HG03060 (cell line): Measurements from ENCODE around the gene IKZF2.

ENCODE experiments used
- ATAC-seq: cut with Tn5 transposase; IDR thresholded peaks from one replicate; pipeline ENCODE4 v1.9.1; 2021; ENCODE audit warnings: low read depth, moderate number of reproducible peaks; ENCODE audit not compliant: unreplicated experiment

IKZF2 gene

DNA sequence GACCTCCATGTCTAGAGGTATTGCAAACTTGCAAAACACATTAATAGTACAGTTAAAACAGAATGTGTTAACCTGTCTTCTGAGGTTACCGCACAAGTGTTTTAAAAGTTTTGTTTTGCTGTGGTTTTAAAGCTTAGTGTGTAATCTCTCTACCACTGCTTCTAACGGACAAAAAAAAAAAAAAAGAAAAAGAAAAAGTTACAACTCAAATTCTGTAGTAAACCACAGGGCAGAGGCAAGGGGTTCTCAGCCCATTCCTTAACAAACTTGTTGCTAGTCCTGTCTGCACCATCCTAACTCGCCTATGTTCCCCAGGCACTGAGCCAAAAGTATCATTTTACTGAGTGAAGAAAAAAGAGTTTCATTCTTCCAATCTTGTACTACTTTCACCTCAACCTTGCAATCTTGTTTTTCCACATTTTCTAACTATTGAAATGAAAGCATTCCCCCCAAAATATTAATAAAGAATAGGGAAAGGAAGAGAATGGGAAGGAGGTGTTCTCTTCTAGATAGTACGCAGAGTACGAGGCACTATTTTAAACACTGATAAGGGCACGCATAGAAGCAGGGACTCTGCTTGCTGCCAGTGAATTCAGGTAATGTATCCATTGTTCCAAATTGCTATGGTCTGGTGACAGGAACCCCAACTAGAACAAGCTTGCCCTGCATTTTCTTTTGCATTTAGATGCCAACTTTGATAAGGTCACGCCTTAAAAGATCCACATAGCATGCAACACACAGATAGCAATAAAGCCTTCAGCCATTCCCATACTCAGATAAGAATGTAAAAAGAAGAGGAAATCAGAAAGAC lies 47.1 kb downstream of the IKZF2 start:
- no peak for ATAC-seq

DNA sequence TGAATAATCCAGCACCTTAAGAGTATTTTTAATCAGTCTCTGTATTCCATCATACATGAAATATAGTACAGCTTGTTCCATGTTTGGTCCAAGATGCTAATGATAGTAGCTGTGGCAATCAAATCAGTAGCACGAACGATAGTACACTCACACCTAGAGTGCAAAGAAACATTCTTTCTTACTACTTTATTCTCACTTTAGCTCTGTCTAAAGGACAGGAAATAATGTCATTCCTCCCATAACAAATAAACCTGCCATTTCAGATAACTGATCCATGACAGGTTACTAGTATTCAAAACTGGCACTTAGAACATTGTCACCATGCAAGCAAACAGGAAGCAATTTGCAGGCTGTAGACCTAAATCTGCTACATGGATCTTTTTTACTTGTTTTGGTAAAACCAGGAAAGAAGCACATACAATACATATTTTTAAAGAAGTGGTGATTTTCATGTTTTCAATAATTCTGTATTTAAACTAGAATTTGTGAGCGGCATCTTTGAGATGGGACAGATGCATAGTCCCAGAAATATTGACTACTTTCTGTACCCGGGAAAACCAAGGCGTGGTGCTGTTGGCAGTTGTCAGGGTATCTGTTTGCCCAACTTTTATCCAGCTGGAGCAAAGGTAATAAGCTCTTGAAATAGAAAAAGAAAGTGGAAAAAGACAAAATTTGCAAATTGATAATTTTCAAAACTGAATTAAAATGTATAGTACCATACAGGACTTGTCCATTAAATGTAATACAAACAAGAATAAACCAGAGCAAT lies 49.5 kb downstream of the IKZF2 start:
- no peak for ATAC-seq

DNA sequence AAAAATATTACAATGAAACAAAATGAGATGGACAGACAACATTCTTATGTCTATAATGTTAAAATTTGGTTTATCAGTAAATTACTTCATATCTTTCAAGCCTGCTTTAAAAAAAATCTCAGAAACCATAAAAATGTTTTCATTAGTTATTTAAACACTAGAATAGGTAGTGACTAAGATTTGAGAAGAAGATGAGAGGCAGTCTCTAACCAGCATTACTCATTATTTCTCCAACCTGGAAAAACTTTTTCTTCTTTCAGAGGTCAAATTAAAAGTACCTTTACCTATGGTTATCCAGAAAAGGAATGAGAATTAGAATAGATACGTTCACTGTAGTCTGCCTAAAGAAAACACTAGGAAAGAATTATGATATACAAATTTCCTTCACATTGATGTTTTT lies 50.3 kb downstream of the IKZF2 start:
- no peak for ATAC-seq

DNA sequence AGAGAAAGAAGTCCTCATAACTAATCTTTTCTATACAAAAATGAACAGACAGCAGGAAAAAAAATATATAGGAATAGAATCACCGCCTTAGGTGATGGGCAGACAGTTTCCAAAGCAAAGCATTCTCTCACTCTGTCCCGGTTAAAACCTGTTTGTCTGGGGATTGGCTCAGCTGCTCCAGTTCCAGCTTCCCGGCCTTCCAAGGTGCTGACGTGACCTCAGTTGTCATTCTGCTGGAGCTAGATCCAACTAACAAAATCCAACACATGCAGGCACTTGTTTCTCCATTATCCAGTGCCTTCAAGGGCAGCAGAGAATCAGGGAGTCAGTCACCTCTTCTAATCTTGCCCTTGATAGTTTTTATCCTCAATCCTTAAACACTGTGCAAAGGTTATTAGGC lies 52.8 kb downstream of the IKZF2 start:
- ATAC-seq: no peak

DNA sequence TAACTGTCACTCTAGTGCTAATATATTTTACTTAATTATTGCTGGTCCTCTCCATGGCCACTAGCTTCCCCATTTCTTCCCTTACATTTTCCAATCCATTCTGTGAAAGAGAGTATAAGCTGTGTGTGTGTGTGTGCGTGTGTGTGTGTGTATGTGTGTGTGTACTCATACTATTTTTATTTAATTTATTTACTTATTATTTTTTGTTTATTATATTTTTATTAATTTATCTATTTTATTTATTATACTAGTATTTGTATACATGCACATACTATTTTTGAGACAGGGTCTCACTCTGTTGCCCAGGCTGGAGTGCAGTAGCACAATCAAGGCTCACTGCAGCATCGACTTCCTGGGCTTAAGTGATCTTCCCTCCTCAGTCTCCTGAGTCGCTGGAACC lies 59.6 kb downstream of the IKZF2 start:
- no peak for ATAC-seq

DNA sequence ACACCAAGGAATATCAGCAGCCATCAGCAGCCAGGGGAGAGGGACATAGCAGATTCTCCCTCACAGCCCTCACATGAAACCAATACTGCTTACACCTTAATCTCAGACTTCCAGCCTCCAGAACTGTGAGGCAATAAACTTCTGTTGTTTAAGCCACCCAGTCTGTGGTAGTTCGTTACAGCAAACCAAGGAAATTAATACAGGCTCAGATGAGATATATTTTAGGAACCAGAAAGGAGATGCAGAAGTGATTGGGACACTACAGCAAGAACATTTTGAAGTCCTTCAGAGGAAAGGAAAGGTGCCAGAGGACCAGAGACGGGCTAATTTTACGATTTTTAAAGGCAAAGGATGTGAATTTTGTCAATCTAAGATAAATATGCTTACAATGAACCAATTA lies 60.6 kb downstream of the IKZF2 start:
- no peak for ATAC-seq

DNA sequence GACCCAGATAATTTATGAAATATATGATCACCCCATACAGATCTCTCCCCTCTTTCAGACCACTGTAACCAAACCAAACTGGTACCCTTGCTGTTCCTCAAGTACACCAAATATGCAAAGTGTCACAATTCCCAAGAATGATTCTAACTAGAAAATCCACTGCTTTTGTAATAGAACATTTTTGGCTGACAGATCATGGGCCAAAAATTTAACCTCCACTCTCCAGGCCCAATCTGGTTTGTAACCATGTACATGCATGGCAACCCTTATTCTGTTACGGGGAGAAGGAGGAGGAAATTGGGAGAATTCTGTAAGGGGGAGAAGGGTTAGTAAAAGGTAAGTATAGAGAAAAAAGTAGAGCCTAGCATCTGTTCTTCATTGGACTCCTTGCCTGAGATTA lies 62.0 kb downstream of the IKZF2 start:
- no peak for ATAC-seq

DNA sequence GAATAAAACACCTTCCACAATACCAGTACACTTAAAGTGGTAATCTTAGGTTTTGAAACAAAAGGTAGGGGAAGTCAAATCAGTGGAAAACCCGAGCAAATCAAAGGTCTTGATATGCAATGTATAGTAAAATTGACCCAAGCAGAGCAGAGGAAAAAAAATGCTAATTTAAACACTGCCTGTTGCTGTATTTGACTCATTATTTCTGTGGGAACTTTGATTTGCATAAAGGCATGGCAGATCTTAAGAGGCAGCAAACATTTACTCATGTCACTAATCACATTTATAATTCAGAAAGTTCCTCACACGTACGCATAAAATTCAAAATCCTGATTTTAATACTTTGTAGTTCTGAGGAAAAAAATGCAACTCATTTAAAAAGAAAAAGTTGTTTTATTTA lies 64.4 kb downstream of the IKZF2 start:
- ATAC-seq: no peak

DNA sequence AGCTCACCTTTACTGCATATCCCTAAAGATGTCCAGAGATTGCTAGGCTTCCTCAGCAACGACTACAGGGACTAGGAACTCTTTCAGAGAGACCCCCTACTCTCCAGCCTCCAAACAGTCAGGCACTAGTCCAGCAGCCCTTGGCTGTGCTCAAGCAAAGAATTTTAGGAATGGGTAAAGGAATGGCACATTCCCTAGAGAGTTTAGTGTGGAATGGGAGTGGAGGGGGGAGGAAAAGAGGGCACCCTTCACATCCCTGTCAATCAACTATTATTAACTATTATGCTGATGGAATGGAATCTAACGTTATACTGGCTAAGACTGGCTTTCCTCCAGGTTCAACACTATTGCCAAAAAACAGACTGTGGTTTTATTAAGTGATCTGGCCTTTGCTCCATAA lies 64.8 kb downstream of the IKZF2 start:
- ATAC-seq: no peak

DNA sequence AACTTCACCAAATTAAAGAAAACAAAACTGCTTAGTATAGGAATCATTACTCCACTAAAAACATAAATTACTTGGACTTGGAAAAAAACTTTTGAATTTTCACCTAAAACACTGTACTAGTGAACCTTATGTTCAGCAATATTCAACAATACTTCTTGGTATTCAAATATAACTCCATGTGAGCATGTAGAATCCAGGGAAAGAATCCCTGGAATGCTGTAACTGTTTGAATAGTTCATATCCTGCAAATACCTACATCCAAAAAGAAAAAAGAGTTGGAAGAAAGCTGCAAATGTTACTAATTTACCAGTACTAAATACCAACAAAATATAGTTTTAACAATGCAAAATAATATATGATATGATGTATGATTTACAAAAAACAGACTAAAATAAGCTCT lies 65.4 kb downstream of the IKZF2 start:
- ATAC-seq: no peak

DNA sequence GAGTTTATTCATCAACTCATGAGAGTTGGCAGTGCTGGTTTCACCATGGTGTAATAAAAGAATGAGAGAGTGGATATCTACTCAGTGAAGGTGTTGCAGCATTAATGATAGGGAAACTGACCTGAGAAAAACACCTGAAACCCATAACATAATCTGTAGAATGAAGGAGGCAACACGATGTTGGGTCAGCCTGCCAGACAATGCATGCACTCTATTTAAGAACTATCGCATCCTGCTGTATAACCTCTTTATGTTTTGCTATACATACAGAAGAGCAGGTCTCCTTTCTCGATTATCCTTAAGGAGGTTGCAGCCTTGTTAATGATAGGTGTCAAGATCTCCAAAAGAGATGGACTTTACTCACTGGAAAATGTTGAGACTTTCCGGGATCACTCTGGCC lies 65.9 kb downstream of the IKZF2 start:
- ATAC-seq: no peak

DNA sequence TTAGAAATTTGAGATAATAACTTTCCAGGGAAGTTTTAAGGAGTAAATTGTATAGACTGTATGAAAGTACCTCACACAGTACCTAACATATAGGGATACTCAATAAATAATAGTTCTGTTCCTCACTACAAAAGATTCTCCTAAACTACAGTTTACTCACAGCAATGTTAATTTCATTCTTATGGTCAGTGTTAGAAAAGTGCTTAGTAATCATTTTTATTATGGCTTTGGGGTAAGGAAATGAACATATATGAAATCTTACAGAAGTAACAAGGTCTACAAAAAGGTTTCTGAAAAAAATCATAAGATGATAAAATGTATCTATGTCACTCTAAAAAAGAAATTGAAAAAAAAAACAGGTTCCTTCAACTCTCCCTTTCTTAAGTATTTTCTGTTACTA lies 67.2 kb downstream of the IKZF2 start:
- ATAC-seq: no peak

DNA sequence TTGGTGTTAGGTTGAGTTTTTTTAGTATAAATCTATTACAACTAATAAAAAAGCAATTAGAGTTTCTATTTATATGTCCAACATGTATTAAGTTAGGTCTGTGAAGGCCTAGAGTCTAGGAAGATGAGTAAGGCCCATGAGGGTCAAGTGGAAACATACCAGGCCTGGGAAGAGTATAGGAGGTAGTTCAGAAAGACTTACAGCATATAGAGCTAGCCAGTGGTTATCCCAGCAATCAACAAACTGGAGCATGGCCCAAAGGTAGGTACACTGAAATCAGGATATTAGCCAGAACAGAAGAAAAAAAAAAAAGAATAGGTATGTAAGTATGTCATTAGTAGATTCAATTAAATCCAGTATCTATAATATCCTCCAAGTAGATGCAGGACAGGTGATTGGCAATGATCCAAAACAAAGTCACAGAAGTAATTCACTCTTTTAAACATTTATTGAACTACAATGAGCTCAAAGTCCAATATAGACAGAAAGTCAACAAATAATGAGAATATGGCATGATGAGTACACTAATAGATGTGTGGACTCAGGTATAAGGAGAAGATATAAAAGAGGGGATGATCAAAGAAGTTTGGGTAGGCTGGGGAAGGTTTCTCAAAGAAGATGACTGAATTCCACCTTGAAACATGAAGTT lies 70.3 kb downstream of the IKZF2 start:
- ATAC-seq: no peak

DNA sequence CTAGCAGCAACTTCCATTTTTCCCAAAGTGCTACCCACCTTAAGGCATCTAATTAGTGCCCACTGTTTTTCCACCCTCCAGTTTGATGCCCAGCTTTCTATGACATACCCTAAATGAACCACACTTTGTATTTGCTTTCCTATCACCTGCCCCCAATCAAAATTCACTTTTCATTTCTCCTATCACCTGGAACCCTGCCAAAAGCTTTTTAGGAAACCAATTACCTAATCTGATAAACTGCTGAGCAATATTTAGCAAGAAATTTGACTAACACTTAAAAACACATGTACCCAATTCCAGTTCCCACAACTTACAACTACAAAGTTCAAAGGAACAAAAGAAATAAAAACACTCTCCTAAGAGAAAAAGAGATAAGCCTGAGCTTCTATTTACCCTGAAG lies 71.7 kb downstream of the IKZF2 start:
- ATAC-seq: no peak

DNA sequence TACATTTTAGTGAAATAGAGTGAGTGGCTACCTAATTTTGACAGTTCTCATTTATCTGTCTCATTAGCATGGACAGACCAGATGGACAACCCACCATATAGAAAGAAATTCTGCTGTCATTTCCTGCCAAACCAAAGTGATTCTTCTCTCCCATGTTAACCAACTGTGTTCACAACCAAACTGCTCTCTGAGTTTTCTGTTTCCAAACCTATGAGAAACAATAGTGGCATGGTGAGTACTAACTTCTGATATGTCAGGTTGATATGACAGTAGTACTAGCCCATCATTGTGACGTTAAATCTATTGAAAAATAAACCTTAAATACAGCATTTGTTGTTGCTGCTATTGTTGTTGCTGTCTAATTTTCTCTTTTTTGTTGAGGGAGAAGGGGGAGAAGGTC lies 72.7 kb downstream of the IKZF2 start:
- no peak for ATAC-seq

DNA sequence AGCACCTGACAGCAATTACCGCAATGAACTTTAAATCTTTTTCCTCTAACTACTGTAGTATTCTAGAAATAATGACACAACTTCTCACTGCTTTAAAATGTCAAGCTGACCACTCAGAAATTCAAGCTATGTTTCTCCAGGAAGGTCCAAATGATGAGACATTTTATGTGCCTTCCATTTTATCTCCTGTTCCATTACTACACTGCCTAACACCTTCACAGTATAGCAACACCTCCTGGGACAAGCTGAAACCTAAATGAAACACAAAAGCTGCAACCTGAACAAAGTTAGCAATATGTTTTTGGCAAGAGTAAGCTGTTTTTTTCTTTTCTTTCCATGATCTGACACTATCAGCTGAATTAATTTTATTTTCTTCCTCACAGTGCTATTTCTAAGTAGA lies 81.9 kb downstream of the IKZF2 start:
- ATAC-seq: no peak

DNA sequence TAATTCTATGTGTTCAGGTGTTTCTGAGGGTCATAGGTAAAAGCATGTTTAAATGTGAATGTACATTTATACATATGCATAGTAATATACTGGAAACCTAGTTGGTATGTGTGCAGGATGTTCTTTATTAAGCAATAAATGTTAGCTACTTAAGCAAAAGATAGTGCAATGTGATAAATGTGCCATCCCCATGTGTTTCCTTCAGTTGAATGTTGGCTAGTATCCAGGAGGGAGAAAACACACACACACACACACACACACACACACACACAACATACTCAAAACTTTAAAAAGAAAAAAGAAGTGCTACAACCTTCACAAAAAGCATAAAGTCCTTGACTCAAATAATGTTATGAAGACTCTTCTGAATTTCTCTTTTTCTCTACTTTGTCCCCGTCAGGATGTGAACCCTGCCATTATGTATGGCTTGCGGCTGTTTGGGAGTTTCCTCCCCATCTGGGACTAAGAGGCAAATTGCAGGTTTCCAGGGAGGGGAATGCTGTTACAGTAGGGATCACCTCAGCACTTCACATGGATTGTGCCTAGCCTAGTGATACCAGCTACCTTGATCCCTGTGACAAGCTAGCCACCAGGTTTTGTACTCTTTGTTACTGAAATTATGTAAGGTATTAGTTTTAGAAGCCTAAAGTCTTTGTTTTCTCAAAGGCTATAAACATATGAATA lies 82.6 kb downstream of the IKZF2 start:
- no peak for ATAC-seq

DNA sequence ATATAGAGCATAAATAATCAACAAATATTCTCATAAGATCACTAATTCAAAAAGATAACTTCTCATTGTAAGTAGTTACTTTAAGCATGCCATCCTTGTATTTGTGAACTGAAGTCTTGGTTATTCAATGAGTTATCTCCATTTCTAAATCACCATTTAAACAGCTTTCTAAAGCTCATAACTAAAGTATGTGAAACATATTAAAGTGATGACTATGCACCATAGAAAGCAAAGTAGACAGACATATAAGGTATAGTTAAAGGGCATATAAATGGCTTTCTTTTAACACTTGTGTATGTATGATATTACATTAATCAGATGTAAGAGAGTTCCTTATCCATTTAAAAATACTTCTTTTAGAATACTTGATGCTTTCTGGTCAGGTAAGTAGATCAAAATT lies 83.5 kb downstream of the IKZF2 start:
- ATAC-seq: no peak

DNA sequence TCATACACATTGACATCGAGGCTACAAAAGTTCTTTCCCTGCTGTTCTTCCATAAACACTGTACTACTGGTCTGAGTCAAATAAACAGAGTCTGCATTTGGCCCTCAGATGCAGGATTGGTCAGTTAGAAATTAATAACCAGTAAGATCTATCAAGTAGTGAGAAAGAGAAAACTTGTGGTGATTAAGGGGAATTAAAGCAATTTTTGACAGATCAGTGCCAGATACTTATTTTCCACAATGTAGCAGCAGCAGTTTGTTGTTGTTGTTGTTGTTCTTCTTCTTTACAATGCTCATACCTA lies 85.0 kb downstream of the IKZF2 start:
- ATAC-seq: no peak

DNA sequence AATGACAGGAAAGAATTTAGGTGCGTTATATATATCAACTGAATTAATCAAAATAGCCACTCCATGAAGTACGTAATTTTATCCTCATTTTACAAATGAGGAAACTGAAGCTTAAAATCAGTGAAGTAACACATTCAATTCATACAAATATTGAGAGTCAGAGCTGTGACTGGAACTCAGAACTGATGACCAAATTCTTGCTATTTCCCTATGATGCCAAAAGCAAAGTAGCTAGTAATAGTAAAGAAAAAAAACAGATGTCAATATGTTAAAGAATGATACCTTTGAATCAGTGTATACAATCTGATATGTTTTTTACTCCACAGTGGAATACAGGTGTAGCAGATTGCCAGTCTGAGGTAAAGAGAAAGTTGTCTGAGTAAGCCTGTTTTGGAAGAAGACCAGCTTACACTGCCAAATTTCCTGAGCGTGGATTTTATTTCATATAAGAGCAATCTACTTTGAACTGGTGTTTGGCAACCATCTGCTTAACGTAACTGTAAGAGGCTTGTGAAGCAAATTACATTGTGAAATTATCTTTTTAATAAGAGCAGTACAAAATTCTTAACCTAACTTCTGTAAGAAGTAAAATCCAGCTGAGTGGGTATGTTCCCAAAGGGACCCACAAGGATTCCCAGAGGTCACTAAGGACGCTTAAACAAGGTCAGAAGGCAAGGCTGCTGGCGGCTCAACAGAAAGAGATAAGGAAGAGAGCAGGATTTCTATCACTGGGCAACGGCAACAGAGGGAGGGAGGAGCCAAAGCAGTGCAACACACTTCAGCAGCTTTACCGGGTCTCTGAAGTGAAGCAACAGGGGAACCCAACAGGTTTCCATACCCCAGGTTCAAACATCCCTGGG lies 85.6 kb downstream of the IKZF2 start:
- ATAC-seq: no peak
